Liver (tissue), 3 donors: ENCODE data around the gene UCK2.

ENCODE experiments used
- EGR1 ChIP-seq, 2 donors: IDR thresholded peaks; 2 replicates each; pipeline ENCODE4 v1.6.1; 2016 to 2018; ENCODE audit warnings: antibody characterized with exemption in 2 of 2, low read depth in 2 of 2
- GABPA ChIP-seq, 2 donors: IDR thresholded peaks in 1 of 2; conservative IDR thresholded peaks in 1 of 2; 2 replicates each; pipeline ENCODE4 v1.6.1; 2016; ENCODE audit warnings: antibody characterized with exemption in 2 of 2, mild to moderate bottlenecking in 1 of 2, moderate library complexity in 1 of 2
- JUND ChIP-seq, 2 donors: IDR thresholded peaks; 2 replicates each; pipeline ENCODE4 v1.6.1; 2016; ENCODE audit warnings: antibody characterized with exemption in 2 of 2
- TF ChIP-seq, protein P1 (sequence below): fragments of 150-350 bp; IDR thresholded peaks from 2 replicates; pipeline ENCODE4 v1.5.1; 2017; ENCODE audit warnings: improper control_type of control experiment, low read depth, low read length; ENCODE audit not compliant: missing input control
- TF ChIP-seq, protein P2 (sequence below): IDR thresholded peaks from 2 replicates; pipeline ENCODE4 v1.6.1; 2016; ENCODE audit warnings: antibody characterized with exemption, mild to moderate bottlenecking
- donor health status: healthy.
- donor health status: healthy.

DNA sequence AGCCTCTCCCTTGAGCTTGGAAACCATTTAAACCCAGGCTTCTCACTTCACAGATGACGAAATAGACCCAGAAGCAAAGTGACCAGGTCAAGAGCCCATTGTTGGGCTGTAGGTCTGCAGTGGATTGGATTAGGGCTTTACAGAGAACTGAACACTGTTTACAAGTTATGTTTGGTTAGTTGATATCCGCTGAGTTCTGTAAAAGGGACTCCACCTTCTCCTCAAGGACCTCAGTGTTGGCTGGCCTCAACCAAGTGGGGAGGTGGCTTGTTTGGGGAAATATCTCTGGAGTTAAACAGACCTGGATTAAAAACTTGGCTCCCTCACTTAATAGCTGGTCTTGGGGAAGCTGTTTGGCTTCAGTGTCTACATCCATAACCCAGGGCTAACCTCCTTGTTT is 88.1 kb downstream of the UCK2 start:
- TF ChIP-seq GABPA (IDR thresholded peaks at IDR 0.05 in 1 of 2, conservative IDR thresholded peaks at IDR 0.05 in 1 of 2), result no peak
- no peak for TF ChIP-seq EGR1 (IDR thresholded peaks at IDR 0.05; ENCODE audit: low read depth in 2 of 2)
- TF ChIP-seq, protein P1, sequence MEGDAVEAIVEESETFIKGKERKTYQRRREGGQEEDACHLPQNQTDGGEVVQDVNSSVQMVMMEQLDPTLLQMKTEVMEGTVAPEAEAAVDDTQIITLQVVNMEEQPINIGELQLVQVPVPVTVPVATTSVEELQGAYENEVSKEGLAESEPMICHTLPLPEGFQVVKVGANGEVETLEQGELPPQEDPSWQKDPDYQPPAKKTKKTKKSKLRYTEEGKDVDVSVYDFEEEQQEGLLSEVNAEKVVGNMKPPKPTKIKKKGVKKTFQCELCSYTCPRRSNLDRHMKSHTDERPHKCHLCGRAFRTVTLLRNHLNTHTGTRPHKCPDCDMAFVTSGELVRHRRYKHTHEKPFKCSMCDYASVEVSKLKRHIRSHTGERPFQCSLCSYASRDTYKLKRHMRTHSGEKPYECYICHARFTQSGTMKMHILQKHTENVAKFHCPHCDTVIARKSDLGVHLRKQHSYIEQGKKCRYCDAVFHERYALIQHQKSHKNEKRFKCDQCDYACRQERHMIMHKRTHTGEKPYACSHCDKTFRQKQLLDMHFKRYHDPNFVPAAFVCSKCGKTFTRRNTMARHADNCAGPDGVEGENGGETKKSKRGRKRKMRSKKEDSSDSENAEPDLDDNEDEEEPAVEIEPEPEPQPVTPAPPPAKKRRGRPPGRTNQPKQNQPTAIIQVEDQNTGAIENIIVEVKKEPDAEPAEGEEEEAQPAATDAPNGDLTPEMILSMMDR, result no peak
- TF ChIP-seq JUND (IDR thresholded peaks at IDR 0.05), result no peak
- TF ChIP-seq, protein P2, sequence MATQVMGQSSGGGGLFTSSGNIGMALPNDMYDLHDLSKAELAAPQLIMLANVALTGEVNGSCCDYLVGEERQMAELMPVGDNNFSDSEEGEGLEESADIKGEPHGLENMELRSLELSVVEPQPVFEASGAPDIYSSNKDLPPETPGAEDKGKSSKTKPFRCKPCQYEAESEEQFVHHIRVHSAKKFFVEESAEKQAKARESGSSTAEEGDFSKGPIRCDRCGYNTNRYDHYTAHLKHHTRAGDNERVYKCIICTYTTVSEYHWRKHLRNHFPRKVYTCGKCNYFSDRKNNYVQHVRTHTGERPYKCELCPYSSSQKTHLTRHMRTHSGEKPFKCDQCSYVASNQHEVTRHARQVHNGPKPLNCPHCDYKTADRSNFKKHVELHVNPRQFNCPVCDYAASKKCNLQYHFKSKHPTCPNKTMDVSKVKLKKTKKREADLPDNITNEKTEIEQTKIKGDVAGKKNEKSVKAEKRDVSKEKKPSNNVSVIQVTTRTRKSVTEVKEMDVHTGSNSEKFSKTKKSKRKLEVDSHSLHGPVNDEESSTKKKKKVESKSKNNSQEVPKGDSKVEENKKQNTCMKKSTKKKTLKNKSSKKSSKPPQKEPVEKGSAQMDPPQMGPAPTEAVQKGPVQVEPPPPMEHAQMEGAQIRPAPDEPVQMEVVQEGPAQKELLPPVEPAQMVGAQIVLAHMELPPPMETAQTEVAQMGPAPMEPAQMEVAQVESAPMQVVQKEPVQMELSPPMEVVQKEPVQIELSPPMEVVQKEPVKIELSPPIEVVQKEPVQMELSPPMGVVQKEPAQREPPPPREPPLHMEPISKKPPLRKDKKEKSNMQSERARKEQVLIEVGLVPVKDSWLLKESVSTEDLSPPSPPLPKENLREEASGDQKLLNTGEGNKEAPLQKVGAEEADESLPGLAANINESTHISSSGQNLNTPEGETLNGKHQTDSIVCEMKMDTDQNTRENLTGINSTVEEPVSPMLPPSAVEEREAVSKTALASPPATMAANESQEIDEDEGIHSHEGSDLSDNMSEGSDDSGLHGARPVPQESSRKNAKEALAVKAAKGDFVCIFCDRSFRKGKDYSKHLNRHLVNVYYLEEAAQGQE, result no peak
